IPS DF 6.9 (cell line): Measurements from ENCODE around the gene OR2G2.

Experiments
- DNase-seq: peaks from one replicate; pipeline ENCODE4 v3.0.0-alpha.2; 2013; ENCODE audit warnings: low read depth, low spot score
- H3K27ac ChIP-seq: one replicate; pipeline ENCODE4 v1.5.1; 2013; ENCODE audit warnings: low read length, control low read depth
- H3K27me3 ChIP-seq: 2 replicates; pipeline ENCODE4 v1.6.1; 2013; ENCODE audit warnings: mild to moderate bottlenecking, low read length; ENCODE audit not compliant: control insufficient read depth, insufficient read depth
- H3K36me3 ChIP-seq: 2 replicates; pipeline ENCODE4 v1.6.1; 2013; ENCODE audit warnings: low read length; ENCODE audit not compliant: control insufficient read depth, insufficient read depth
- H3K4me1 ChIP-seq: 2 replicates; pipeline ENCODE4 v1.6.1; 2013; ENCODE audit warnings: low read length; ENCODE audit not compliant: control insufficient read depth, insufficient read depth
- H3K4me3 ChIP-seq: 2 replicates; pipeline ENCODE4 v1.5.1; 2013; ENCODE audit warnings: mild to moderate bottlenecking, low read length
- H3K9me3 ChIP-seq: 2 replicates; pipeline ENCODE4 v1.6.1; 2013; ENCODE audit warnings: low read length, inconsistent platforms; ENCODE audit not compliant: control insufficient read depth, insufficient read depth
- WGBS: extraction: QIAGEN DNeasy Blood & Tissue Kit; methylation state at CpG from one replicate; pipeline ENCODE4 v1.1.7; 2013; ENCODE audit warnings: mixed read lengths, missing lambda C conversion rate; ENCODE audit not compliant: insufficient read length, insufficient coverage; 5-methylcytosine and 5-hydroxymethylcytosine counted together

Gene OR2G2

GRCh38 chr1:247588060-247588459 lies at the start of gene OR2G2:
TSS of gene OR2G2 (plus strand) at chr1:247588360. CDS start at chr1:247588360, 0 bp downstream.
- Histone ChIP-seq H3K4me1 (no peaks in the 10 kb centered on the region), H3K27ac (no peak within 1 kb of the TSS), H3K27me3 (no peaks in the 10 kb centered on the region), H3K9me3 (no peaks in the 10 kb centered on the region), H3K4me3 (no peak within 1 kb of the TSS), H3K36me3 (no peaks in the 10 kb centered on the region)
- no peak for DNase-seq
- no CpG with 5 or more reads among the region's 2 CpGs for WGBS

- Histone ChIP-seq H3K36me3 (no peaks in the 10 kb centered on the region), H3K27ac (no peak overlapping the region), H3K9me3 (no peaks in the 10 kb centered on the region), H3K4me1 (no peaks in the 10 kb centered on the region), H3K27me3 (no peaks in the 10 kb centered on the region), H3K4me3 (no peak overlapping the region)
- WGBS = no CpG with 5 or more reads among the region's 5 CpGs
- DNase-seq = no peak
Measured at GRCh38 chr1:247538561-247538960, 49.6 kb upstream of the OR2G2 start.

- DNase-seq = no peak
- Histone ChIP-seq H3K27ac (no peak overlapping the region), H3K27me3 (no peaks in the 10 kb centered on the region), H3K9me3 (no peaks in the 10 kb centered on the region), H3K36me3 (no peaks in the 10 kb centered on the region), H3K4me3 (no peak overlapping the region), H3K4me1 (no peaks in the 10 kb centered on the region)
- no CpG with 5 or more reads among the region's 6 CpGs for WGBS
Measured at GRCh38 chr1:247539215-247539614, 48.9 kb upstream of the OR2G2 start.

- Histone ChIP-seq H3K27me3 (no peaks in the 10 kb centered on the region), H3K4me1 (no peaks in the 10 kb centered on the region), H3K9me3 (no peaks in the 10 kb centered on the region), H3K36me3 (no peaks in the 10 kb centered on the region), H3K27ac (no peak overlapping the region), H3K4me3 (no peak overlapping the region)
- WGBS = no CpG with 5 or more reads among the region's 7 CpGs
- no peak for DNase-seq
Measured at GRCh38 chr1:247540581-247540980, 47.6 kb upstream of the OR2G2 start.

- WGBS = no CpG with 5 or more reads among the region's 3 CpGs
- H3K4me3 ChIP-seq = no peak overlapping the region
- H3K9me3 ChIP-seq = no peaks in the 10 kb centered on the region
- H3K27ac ChIP-seq = no peak overlapping the region
- no peaks in the 10 kb centered on the region for H3K4me1 ChIP-seq
- no peaks in the 10 kb centered on the region for H3K36me3 ChIP-seq
- H3K27me3 ChIP-seq = no peaks in the 10 kb centered on the region
- no peak for DNase-seq
Measured at GRCh38 chr1:247542811-247543210, 45.3 kb upstream of the OR2G2 start.

- WGBS = no CpG with 5 or more reads among the region's 5 CpGs
- Histone ChIP-seq H3K4me3 (no peak overlapping the region), H3K9me3 (no peaks in the 10 kb centered on the region), H3K27me3 (no peaks in the 10 kb centered on the region), H3K36me3 (no peaks in the 10 kb centered on the region), H3K4me1 (peaks cover 1% of the 10 kb centered on the region), H3K27ac (no peak overlapping the region)
- DNase-seq = no peak
Measured at GRCh38 chr1:247548092-247548491, 40.1 kb upstream of the OR2G2 start.

- Histone ChIP-seq H3K9me3 (no peaks in the 10 kb centered on the region), H3K27me3 (no peaks in the 10 kb centered on the region), H3K36me3 (no peaks in the 10 kb centered on the region), H3K27ac (no peak within 1 kb of the TSS), H3K4me1 (peaks cover 1% of the 10 kb centered on the region), H3K4me3 (no peak within 1 kb of the TSS)
- no peak for DNase-seq
- no CpG with 5 or more reads among the region's 13 CpGs for WGBS
Measured at GRCh38 chr1:247548769-247549182, 39.4 kb upstream of the OR2G2 start, which contains the start of gene GCSAML. TSS of gene GCSAML (plus strand) at chr1:247549134. CDS start at chr1:247549192, 58 bp downstream.

GRCh38 chr1:247551721-247552120 lies 36.4 kb upstream of the OR2G2 start:
- no peak overlapping the region for H3K4me3 ChIP-seq
- H3K4me1 ChIP-seq = peaks cover 1% of the 10 kb centered on the region
- H3K27me3 ChIP-seq = no peaks in the 10 kb centered on the region
- WGBS = no CpG with 5 or more reads among the region's 1 CpG
- DNase-seq = no peak
- H3K9me3 ChIP-seq = no peaks in the 10 kb centered on the region
- H3K27ac ChIP-seq = no peak overlapping the region
- H3K36me3 ChIP-seq = no peaks in the 10 kb centered on the region

- no peaks in the 10 kb centered on the region for H3K27me3 ChIP-seq
- H3K36me3 ChIP-seq = no peaks in the 10 kb centered on the region
- no peaks in the 10 kb centered on the region for H3K9me3 ChIP-seq
- H3K27ac ChIP-seq = no peak overlapping the region
- DNase-seq = no peak
- peaks cover 1% of the 10 kb centered on the region for H3K4me1 ChIP-seq
- no CpG with 5 or more reads among the region's 2 CpGs for WGBS
- no peak overlapping the region for H3K4me3 ChIP-seq
Measured at GRCh38 chr1:247552231-247552630, 35.9 kb upstream of the OR2G2 start.

GRCh38 chr1:247557926-247558674 lies 30.1 kb upstream of the OR2G2 start:
- H3K4me1 ChIP-seq = 0 out of 2 replicates have a peak, but pooled peaks cover 1% of the 10 kb centered on the region
- H3K36me3 ChIP-seq = no peaks in the 10 kb centered on the region
- WGBS = no CpG with 5 or more reads among the region's 2 CpGs
- no peaks in the 10 kb centered on the region for H3K9me3 ChIP-seq
- H3K27me3 ChIP-seq = no peaks in the 10 kb centered on the region
- no peak overlapping the region for H3K27ac ChIP-seq
- H3K4me3 ChIP-seq = no peak overlapping the region
- no peak for DNase-seq

- Histone ChIP-seq H3K27ac (no peak overlapping the region), H3K36me3 (no peaks in the 10 kb centered on the region), H3K4me1 (0 out of 2 replicates have a peak, but pooled peaks cover 1% of the 10 kb centered on the region), H3K9me3 (no peaks in the 10 kb centered on the region), H3K4me3 (no peak overlapping the region), H3K27me3 (no peaks in the 10 kb centered on the region)
- DNase-seq = no peak
- WGBS = 100% methylated on average over 2 of the region's 10 CpGs
Measured at GRCh38 chr1:247561711-247562110, 26.4 kb upstream of the OR2G2 start.
